Fibroblast of mammary gland (primary cell): ENCODE results near the gene TBC1D22A.

Source experiments
- DNase-seq: peaks from one replicate; pipeline ENCODE4 v3.0.0-alpha.2; 2010; ENCODE audit warnings: low read depth
- H3K4me3 ChIP-seq: 2 replicates; pipeline ENCODE4 v1.5.1; 2011; ENCODE audit warnings: low read depth, mild to moderate bottlenecking, low read length, moderate library complexity; ENCODE audit not compliant: control insufficient read depth
- TF ChIP-seq, protein P1 (sequence below): conservative IDR thresholded peaks from 2 replicates; pipeline ENCODE4 v1.5.1; 2011; ENCODE audit warnings: low read depth, low read length, inconsistent platforms; ENCODE audit not compliant: control insufficient read depth, insufficient read depth

The TBC1D22A gene

GRCh38 chr22:46770726-46771125, 8.3 kb downstream of the TBC1D22A start:
- H3K4me3 ChIP-seq: no peak overlapping the region
- DNase-seq: no peak
- TF ChIP-seq, protein P1, sequence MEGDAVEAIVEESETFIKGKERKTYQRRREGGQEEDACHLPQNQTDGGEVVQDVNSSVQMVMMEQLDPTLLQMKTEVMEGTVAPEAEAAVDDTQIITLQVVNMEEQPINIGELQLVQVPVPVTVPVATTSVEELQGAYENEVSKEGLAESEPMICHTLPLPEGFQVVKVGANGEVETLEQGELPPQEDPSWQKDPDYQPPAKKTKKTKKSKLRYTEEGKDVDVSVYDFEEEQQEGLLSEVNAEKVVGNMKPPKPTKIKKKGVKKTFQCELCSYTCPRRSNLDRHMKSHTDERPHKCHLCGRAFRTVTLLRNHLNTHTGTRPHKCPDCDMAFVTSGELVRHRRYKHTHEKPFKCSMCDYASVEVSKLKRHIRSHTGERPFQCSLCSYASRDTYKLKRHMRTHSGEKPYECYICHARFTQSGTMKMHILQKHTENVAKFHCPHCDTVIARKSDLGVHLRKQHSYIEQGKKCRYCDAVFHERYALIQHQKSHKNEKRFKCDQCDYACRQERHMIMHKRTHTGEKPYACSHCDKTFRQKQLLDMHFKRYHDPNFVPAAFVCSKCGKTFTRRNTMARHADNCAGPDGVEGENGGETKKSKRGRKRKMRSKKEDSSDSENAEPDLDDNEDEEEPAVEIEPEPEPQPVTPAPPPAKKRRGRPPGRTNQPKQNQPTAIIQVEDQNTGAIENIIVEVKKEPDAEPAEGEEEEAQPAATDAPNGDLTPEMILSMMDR: no peak

GRCh38 chr22:46773076-46773475, 10.6 kb downstream of the TBC1D22A start:
- no peak overlapping the region for H3K4me3 ChIP-seq
- TF ChIP-seq, protein P1: no peak
- no peak for DNase-seq

- no peak overlapping the region for H3K4me3 ChIP-seq
- TF ChIP-seq, protein P1: no peak
- no peak for DNase-seq
Observed at GRCh38 chr22:46774253-46774979, 12.0 kb downstream of the TBC1D22A start.

DNA sequence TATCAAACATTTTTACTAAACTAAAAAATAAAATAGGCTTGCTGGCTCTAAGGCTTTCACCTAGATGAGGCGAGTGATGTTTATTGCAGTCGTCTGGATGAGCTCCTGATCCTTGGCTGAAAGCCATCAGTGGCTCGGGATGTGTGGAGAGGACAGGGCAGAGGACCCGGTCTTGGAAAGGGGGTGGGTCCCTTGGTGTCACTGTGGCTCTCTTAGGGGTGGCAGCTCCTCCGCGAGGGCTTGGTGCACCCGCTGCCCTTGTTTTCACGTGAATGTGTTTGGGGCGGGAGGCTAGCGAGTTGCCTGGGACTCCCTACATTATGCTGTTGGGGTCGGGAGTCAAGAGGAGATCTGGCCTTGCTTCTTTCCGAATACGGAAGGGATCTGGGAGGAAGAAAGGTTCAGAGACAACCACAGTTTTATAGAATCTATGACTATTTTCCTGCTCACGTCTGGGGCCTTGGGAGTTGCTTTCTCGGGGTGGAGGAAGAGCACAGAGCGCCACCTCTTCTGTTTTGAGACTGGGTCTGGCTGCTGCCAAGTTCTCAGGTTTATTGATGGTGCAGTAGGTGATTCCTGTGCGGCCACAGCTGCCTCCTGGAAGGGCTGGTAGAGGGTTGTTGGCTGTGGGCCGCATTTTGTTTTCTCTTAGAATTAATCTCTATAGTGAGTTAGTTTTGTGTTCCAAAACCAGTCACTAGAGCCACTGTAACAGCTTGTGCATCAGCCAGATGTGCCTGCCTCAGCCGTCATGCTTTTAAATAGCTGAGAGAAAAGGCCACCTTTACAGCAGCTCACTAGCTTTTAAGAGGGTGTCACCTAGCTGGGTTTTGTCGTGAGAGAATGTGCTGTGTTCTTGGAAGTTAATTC, 12.8 kb downstream of the TBC1D22A start:
- TF ChIP-seq, protein P1: no peak
- no peak for DNase-seq
- no peak overlapping the region for H3K4me3 ChIP-seq

DNA sequence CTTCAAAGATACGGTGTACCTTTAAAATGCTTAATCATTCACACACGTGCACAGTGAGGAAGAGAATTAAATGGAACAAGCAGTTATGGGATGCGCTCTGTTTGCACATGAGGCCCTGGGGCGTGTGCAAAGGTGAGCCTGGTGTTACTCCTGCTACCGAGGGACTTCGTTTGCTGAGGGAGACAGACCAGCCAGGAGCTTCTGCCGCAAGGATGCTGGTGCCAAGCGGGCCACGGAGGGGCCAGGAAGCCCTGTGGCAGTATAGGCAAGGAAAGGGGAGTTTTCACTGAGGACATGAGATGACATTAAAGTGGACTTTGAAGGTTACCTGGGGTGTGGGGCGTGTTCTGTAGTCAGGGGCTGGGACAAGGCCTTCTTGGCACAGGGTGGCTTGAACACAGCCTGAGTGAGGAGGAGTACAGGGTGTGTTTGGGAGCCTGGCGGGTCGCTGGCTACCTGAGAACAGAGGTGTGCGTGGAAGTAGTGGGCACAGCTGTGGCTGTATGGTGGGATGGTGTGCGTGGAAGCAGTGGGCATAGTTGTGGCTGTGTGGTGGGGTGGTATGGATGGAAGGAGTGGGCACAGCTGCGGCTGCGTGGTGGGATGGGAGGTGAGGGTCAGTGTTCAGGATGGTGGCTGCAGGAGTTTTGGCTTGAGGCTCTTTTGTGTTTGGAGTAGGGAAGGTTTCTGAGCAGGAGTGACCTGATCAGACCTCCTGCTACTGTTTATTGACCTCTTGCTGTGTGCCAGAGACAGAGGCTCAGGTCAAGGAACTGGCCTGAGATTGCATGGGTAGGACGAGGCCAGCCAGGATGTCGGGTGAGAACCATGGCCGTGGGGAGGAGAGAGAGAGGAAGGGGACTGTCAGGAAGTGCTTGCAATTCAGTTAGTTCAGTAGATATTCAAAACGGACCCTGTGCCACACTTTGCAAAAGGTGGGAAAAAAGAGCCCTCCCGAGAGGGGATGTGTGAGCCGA, 13.7 kb downstream of the TBC1D22A start:
- TF ChIP-seq, protein P1: no peak
- no peak overlapping the region for H3K4me3 ChIP-seq
- DNase-seq: no peak

DNA sequence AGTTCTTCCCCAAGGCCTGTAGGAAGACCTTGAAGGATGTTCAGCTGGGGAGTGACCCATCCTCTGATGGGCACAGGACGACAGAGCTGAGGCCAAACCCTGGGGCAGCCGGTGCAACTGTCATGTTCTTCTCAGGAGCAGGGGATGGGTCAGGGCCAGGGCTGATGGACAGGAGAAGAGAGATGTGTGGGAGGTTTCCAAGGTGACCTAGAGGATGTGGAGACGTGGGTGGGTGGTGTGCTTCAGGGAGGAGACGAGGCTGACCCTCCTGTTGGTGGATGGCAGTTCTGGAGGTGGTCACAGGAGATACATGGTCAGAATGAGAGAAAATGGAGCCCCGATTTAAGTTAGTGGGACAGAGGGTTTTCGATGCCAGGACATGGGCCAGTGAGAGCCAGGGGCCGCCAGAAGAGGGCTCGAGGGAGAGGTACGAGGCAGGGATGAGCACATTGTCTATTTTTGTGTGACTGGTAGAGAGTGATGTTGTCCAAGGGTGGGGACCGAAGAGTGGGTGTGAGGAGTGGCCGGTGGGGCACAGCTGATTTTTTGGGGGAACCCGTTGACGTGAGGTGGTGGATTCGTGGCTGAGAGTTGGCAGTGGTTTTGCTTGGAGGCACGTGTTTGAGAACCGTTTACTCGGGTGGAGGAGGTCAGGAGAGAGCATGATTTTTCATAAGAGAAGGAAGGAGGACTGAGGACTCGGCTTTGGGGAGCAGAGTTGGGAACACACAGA, 14.6 kb downstream of the TBC1D22A start:
- H3K4me3 ChIP-seq: no peak overlapping the region
- DNase-seq: no peak
- TF ChIP-seq, protein P1: no peak
